Activated CD8-positive, alpha-beta memory T cell treated with anti-CD3 and anti-CD28 coated beads, Interleukin-2, amount 50 U/mL, for 1 hour (primary cell): ENCODE measurements around the gene DBI.
"Not testable (repeated sequence)": the region's sequence is repeated elsewhere in the genome, so short reads cannot be mapped to it uniquely, and the experiment has no call there.

ENCODE experiments used
- DNase-seq: peaks from one replicate; pipeline ENCODE4 v3.0.0-alpha.2; 2020; ENCODE audit errors: extremely low read depth

Gene DBI

DNA sequence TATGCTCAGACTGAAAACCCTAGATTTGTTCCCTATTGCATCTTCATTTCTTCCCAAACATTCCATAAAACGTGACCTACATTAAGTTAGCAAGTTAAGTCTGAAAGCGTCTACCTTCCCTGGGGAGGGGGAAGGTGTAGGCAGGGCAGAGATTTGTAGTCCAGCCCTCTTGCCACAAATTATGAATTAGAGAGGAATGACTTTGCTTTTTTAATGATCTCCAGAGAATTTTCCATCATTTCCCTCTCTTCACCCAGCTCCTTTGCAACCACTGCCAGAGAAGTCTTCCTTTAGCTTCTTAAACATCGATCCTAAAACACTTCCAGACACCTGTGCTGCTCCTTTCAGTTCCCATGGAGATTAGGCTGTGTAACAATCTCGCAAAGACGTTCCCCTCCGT lies 1.3 kb upstream of the DBI start:
- no peak for DNase-seq

DNA sequence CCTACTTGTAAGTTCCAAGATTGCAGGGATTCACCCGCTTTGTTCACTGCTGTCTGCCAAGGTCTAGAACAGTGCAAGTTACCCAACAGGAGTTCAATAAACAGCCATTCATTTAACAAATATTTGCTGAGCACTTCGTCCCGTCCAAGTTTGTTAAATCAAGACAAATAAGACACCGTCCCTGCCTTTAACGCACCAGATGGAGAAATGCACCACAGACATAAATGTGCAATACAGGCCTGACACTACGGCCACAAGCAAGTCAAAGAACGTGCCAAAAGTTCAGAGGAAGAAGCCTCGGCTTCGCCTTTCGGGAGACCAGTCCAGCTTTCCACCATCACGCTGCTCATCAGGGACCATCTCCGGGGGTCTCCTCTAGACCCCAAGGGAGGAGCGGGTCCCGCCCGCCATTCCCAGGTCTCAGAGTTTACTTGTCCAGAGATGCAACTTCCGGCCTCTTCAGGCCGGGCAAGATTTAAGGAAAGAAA lies 572 bp upstream of the DBI start:
- DNase-seq: peak; percentile 3

DNA sequence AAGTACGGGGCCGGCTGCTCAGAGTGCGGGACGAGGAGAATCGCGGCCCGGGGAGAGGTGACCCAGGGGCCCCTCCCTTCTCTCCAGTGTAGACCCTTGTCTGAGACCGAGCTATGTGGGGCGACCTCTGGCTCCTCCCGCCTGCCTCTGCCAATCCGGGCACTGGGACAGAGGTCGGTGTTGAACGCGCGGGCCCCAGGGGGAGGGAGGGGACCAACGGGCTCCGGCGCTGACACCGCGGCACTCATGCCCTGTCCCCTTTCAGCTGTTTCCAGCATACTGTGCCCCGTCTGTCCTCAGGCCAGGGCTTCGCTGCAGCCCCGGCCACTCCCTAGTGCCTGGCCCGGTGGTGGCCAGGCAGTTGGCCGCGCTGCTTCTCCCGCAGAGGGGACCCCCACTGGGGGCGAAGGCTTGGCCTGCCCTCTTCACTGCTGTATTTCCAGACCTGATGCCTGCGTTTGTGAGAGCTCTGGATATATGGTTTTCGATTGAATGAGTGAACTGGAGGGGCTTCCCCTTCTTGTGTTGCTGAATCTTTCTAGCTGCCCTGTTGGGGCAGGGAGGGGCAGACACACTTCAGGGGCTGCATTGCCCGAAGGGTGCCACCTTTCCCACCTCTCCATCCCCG lies 809 bp downstream of the DBI start:
- DNase-seq: peak; percentile 1

DNA sequence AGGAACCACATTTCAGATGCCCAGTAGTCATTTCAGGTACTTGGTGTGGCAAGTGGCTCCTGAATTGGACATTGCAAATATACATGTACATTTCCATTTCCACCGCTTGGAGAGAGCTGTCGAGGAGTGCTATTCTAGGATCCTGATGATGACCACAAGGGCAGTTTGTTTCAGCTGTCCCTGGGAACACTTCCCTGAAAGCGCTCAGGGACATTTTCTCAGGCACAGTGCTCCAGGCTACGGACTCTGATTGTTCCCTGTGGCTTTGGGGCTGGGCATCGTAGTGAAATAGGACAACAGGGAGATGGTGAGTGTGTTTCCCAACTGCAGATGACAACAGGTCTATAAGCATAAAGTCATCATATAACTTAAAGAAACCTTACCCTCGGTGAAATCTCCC lies 3.1 kb downstream of the DBI start:
- no peak for DNase-seq

DNA sequence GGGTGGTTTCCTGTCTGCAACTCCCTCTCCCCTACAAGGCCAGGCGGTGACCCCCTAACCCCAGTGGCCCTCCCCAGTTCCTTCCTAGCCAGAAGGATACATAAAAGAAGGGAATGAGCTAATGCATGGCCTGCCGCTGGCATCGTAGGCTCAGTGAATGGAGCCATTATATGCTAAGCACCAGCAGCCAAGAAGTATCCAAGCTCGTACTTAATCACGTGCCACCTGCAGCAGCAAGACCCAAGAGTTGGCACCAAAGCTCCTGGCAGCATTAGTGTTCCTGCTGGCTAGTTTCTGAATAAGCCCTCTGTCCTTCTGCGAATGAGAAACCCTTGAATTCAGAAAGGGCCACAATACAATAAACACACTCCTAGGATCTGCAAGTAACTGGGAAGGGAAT lies 4.3 kb downstream of the DBI start:
- no peak for DNase-seq

DNA sequence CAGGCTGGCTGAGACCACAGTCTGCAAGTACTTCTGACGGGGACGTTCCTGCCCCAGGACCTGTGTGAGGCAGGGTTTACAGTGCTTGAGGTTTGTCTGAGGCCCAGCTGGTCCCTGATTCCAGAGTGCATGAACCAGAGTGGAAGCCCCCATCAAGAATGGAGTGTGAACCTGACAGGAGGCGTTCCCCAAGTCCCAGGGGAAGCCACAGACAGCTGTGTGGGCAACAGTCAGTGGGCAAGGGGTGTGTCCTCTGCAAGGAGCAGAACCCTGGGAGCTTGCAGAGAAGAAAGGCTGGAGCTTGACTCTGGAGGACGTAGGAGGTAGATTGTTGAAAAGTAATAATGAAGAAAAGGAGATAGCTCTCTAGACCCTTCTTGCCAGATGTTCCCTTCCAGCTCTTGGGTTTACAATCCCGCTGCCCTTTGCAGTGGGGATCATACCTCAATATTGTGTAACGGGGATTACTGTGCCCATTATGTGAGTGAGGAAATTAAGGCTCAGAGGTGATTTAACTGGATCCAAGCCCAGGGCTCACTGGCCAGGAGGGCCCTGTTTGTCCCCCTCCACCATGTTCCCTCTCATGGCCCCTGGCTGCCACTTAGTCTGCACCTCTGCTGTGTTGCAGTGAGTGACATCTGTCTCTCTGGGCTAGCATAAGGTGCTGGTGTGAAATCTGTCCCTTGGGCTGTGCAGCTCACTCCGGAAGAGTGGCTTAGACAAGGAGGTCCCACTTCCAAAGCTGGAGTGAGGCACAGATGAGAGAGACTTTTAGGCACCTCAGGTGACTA lies 6.2 kb downstream of the DBI start:
- DNase-seq: no peak

DNA sequence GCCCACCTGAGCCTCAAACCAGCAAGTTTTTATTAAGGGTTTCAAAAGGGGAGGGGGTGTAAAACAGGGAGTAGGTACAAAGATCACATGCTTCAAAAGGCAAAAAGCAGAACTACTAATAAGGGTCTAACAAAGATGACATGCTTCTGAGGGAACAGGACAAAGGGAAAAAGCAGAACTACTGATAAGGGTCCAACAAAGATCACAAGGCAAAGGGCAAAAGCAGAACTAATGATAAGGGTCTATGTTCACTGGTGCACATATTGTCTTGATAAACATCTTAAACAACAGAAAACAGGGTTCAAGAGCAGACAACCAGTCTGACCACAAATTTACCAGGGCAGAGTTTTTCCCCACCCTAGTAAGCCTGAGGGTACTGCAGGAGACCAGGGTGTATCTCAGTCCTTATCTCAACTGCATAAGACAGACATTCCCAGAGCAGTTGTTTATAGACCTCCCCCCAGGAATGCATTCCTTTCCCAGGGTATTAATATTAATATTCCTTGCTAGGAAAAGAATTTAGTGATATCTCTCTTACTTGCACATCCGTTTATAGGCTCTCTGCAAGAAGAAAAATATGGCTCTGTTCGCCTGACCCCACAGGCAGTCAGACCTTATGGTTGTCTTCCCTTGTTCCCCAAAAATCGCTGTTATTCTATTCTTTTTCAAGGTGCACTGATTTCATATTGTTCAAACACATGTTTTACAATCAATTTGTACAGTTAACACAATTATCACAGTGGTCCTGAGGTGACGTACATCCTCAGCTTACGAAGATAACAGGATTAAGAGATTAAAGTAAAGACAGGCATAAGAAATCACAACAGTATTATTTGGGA lies 7.3 kb downstream of the DBI start:
- DNase-seq: not testable (repeated sequence)

DNA sequence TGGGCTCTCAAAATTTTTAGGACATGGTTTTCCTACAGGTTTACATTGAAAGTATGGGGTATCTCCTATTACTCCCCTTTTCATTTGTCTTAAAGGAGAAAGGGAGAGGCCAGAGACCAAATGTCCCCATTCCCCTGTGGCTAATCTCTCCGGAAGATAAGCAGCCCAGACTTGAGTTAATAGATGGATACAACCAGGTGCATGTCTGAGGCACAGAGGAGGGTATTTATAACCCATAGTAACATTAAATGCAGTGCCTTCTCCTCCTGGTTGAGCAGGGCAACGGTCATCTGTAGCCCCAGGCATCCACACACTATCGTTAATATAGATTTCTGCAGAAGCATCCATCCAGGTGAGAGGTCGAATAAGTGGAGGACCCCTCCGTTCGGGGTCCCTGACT lies 9.6 kb downstream of the DBI start:
- DNase-seq: not testable (repeated sequence)

DNA sequence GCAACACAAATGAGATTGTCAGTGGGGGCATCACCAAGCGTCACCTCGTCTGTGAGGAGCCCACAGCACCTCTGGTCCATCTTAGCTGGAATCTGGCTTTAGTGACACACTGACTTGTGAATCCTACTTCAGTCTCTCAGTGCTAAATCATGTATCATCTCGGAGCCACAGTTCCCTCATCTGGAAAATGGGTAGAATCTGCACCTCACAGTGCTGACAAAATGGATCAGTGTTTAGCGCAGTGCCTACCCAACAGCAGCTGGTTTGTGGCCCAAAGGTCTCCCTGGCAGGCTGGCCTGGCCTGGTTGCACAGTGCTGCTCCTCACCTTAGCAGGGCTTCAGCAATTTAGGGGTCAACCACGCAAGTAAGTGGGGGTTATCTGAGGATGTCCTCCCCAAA lies 10.0 kb downstream of the DBI start:
- DNase-seq: no peak

DNA sequence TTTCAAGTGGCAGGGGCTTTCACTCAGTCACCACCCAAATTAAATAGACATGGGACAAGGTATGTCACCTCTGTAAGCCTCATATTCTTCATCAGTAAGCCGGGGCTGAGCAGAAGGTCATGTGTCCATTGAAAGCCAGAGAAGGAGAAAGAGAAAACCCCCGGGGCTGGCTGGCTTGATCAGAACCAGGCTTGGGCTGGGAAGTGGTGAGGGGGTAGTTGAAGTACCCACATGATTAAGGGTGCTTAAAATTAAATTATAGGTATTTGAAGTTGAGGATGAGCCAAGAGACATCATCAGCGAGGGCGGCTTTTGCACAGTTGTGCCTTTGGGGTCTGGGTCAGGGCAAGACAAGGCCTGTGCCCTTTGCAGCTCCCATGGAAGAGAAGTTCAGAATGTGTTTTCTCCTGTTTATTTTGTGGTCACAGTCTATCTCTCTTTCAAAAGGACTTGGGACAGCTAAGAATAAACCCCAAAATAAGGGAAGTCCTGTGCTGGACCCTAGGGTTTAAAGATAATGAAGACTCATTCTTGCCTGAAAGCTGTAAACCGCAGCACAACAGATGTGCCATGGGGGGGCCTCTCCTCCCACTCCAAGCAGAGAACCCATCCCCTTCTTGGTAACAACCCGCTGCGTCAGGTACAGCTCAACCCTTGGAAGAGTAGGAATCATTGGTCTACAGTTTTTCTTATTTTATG lies 10.7 kb downstream of the DBI start:
- no peak for DNase-seq

DNA sequence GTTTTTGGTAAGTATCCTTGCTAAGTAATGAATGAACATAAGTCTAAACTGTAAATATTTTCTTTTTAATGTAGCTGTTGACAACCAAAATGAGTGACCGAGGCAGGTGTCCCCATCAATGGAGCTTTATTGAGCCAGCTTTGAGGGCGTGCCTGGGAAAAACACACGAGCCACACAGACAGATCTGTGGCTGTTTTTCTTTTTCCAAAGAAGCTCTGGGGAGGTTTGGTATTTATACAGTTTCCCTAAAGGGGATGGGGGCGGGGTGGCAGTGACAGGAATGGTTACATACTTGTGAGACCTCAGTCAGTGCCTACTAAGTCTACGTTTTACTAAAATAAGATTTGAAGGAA lies 11.2 kb downstream of the DBI start:
- DNase-seq: no peak

DNA sequence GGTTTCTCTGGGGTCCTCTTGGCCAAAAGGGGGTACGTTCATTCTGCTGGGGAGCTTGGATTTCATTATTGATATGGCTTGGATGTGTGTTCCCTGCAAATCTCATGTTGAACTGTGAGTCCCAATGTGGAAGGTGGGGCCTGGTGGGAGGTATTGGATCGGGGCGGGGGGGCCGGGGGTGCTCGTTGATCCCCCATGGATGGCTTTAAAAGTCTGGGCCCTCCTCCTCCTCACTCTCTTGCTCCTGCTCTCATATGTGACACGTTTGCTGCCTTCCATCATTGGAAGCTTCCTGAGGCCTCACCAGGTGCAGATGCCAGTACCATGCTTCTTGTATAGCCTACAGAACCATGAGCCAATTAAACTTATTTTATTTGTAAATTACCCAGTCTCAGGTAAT lies 11.8 kb downstream of the DBI start:
- no peak for DNase-seq

DNA sequence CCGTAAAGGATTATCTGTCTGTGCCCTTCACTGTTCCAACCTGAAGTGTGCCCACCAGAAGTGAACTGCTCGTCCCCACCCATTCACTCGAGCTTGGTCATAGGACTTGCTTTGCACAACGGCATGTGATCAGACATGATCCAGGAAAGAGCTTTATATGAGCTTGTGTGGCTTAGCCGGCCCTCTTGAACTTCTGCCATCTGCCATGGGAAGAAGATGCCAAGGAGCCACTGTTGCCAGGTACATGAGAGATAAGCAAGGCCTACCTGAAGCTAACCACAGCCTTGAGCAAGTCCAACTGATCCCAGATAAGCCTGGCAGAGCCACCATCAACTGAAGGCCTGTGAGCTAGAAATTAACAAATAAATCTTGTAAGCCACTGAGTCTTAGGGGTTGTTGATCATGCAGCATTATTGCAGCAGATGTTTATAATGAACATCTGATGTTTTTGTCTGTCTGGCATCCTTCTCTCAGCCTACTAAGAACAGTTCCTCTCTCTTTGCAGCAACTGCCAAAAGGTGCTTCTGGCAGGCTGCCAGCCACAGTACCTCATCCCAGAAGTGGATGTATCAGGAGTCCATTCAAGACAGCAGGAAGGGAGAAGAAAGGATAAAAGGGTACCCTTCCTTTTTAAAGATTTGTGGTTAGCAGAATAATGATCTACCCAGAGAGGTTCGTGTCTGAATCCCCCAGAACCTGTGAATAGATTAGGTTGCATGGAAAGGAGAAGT lies 16.8 kb downstream of the DBI start:
- DNase-seq: no peak

DNA sequence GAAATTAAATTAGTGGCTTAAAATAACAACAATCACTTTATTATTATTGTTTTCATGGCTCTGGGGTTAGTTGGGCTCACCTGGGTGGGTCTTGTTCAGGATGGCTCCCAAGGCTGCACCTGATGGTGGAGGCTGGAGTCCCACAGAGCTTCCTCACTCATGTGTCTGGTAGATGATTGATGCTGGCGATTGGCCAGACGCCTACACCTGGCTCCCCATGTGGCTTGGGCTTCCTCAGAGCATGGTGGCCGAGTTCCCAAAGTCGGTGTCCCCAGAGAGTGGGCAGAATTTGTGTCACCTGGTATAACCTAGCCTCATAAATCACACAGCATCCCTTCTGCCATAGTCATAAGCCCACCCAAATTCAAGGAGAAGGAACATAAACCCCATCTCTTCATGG lies 18.2 kb downstream of the DBI start:
- DNase-seq: no peak

DNA sequence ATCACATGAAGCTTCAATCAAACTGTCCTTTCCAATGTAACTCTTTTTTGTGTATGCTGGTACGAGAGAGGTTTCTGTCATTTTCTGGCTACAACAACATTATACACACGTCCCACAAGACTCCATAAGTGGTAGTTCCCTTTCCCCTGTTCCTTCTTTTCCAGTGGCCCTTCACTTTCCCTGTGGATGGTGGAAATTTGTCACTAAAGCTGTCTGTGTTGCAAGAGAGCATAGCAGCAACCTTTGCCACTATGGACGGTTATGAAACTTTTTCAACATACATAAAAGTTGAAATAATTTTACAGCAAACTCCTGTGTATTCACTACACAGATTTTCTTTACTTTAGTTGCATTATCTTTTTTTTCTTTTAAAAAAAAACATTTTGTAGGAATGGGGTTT lies 18.7 kb downstream of the DBI start:
- DNase-seq: no peak

DNA sequence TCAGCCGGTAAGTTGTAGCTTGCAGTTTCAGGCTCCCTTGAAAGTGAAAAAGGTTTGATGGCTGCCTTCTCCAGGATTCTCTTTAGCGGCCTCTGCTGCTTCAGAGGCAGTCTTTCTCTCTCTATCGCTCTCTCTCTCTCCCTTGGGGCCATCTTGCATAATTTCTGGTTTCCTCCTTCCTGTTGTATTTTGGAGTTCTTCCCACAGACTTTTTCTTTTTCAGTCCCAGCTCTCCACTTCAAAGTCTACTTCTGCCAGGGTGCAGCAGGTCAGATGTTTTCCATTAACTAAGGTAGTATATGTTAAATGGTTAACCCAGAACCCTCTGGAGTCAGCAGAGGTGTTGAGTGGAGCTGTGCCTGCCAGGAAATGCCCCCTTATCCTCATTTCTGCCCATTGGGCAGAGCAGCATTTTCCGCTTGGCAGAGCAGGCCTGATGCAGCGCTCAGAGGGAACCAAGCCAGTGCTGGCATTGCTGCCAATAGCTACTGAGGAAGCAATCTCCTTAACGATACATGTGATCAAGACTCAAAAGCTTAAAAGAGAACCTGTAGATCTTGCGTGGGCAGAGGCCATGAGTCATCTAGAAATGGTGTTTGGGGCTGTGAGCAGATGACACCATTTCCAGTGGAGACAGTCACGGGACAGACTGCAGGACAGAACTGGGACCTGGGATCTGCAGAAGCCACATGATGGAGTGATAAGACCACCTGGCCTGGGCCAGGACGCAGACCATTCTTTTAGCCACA lies 20.8 kb downstream of the DBI start:
- DNase-seq: no peak

DNA sequence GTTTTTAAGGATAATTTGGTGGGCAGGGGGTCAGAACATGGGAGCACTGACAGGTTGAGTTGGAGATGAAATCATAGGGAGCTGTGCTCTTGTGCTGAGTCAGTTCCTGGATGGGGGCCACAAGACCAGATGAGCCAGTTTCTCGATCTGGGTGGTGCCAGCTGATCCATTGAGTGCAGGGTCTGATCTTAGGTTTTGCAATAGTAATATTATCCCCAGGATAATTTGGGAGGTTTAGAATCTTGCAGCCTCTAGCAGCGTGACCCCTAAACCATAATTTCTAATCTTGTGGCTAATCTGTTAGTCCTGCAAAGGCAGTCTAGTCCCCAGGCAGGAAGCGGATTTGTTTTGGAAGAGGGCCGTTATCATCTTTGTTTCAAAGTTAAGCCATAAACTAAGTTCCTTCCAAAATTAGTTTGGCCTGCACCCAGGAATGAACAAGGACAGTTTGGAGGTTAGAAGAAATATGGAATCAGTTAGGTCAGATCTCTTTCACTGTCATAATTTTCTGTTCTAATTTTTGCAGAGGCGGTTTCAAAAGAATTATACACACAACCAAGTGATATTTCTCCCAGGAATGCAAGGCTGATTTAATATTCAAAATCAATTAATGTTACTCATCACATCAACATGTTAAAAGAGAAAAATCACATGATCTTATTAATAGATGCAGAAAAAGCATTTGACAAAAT lies 23.0 kb downstream of the DBI start:
- DNase-seq: no peak

DNA sequence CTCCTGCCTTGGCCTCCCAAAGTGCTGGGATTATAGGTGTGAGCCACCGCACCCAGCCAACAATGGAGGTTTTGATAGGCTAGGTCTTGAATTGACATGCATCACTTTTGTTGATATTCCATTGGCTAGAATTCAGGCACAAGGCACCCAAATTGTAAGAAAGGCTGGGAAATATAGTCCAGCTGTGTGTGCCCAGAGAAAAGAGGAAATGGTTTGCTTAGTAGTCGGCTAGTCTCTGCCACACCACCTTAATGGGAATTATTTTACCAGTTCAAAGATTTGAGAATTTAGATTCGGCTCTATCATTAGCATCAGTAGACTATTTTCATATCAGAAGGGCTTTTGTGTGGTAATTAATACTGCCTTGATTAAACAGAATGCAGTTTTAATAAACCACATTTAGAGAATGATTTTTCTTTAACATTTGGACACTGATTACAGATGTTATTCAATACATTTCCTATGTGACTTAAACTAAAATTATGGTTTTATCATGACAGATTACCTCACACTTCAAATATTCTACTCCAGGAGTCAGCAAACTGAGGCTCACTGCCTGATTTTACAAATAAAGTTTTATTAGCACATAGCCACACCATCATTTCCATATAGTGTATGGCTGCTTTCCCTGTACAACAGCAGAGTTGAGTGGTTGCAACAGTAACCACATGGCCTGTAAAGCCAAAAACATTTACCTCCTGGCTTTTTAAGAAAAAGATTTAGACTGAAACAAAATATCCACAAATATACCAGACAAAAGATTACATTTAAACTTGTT lies 27.4 kb downstream of the DBI start:
- DNase-seq: no peak

DNA sequence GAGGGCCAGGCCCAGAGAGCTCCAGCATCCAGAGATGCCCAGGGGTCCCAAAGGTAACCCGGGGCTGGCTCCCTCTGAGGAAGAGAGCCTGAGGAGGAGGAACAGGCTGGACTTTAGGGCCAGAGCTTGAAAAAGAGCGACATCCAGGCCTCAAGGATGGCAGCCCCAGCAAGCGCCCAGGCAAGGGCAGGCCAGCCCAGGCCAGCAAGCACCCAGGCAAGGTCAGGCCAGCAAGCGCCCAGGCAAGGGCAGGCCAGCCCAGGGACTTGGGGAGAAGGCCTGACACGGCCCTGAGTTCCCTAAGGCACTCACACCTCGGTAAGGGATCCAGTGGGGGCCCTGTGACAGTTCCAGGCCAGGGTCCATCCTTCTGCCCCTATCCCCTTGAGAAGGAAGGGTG lies 30.4 kb downstream of the DBI start:
- no peak for DNase-seq
